Skeletal muscle satellite cell (primary cell): ENCODE results near the gene DGCR6L.
"Not testable (repeated sequence)": the region's sequence is repeated elsewhere in the genome, so short reads cannot be mapped to it uniquely, and the experiment has no call there.

Source experiments
- H3K27me3 ChIP-seq: 2 replicates; pipeline ENCODE4 v1.7.0; 2013; ENCODE audit warnings: low read length; ENCODE audit not compliant: control insufficient read depth, insufficient read depth
- H3K36me3 ChIP-seq: 2 replicates; pipeline ENCODE4 v1.7.0; 2013; ENCODE audit warnings: mild to moderate bottlenecking, control low read depth, low read length; ENCODE audit not compliant: insufficient read depth
- H3K4me1 ChIP-seq: 2 replicates; pipeline ENCODE4 v1.7.0; 2013; ENCODE audit warnings: low read length; ENCODE audit not compliant: control insufficient read depth, insufficient read depth
- H3K4me2 ChIP-seq: 2 replicates; pipeline ENCODE4 v1.7.0; 2013; ENCODE audit warnings: mild to moderate bottlenecking, low read length
- H3K4me3 ChIP-seq: 2 replicates; pipeline ENCODE4 v1.7.0; 2013; ENCODE audit warnings: low read length
- H3K9ac ChIP-seq: 2 replicates; pipeline ENCODE4 v1.7.0; 2013; ENCODE audit warnings: mild to moderate bottlenecking, low read depth, low read length, moderate library complexity
- H3K9me3 ChIP-seq: replicated peaks from 2 replicates; pipeline ENCODE4 v1.7.0; 2013; ENCODE audit warnings: mild to moderate bottlenecking, control low read depth, low read length

Gene DGCR6L

DNA sequence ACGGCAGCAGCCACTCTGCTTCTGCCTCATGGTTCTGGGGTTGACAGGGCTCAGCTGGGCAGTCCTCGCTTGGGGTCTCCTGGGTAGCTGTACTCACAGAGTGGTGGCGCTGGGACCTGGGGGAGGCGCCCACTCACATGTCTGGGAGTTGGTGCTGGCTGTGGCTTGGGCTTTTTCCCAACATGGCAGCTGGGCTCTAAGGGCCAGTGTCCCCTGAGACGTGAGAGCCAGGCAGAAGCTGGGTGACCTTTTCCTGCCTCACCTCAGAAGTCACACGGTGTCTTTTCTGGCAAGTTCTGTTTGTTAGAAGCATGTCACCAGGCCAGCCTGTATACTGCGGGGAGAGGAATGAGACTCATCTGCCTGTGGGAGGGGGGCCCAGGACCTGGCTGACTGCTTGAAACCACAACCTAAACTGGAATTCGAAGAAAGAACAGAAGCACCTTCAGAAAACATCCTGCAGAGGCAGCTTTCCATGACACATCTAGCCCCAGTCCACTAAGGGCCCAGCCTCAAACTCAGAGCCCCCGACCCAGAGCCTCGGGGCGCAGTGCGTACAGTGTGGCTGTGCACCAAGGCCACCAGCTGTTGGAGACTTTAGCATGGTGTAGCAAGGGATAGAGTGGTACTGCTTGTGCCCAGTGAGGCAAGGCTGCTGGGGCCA, 14.5 kb downstream of the DGCR6L start:
- not testable (repeated sequence) for H3K4me1 ChIP-seq, H3K9ac ChIP-seq, H3K4me3 ChIP-seq, H3K4me2 ChIP-seq, H3K9me3 ChIP-seq, H3K36me3 ChIP-seq
- H3K27me3 ChIP-seq, result peaks cover 14% of the 10 kb centered on the region

DNA sequence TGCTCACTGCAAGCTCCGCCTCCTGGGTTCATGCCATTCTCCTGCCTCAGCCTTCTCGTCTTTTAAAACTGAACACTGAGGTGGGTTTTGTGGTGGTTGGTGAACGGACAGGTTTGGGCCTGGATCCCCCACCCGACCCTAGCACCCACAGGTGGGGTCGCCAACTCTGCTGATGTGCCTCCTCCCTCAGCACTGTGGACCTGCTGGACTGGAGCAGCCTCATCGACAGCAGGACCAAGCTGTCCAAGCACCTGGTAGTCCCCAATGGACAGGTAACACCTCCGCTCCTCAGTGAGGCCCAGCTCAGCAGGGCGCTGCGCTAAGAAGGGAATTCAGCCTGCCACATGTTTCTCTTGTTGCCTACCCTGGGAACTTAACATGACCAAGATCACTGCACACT, 15.2 kb downstream of the DGCR6L start:
- H3K9ac ChIP-seq, result no peak overlapping the region
- peaks cover 19% of the 10 kb centered on the region for H3K27me3 ChIP-seq
- H3K9me3 ChIP-seq, result no peaks in the 10 kb centered on the region
- H3K4me1 ChIP-seq, result no peaks in the 10 kb centered on the region
- H3K4me3 ChIP-seq, result no peak overlapping the region
- no peak overlapping the region for H3K4me2 ChIP-seq
- no peaks in the 10 kb centered on the region for H3K36me3 ChIP-seq

DNA sequence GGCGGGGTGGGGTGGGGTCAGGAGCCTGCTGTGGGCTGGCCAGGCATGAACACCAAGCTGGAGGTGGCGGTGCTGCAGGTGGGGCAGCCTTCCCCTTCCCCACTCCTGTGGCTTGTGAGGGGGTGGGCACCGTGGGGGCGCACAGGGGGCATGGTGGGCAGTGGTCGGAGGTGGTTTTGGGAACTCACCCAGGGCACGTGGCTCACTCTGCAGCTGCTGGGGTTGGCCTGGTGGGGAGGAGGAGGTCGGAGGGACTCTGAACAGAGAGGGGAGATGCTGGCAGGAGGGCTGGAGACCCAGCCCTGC, 16.7 kb downstream of the DGCR6L start:
- H3K27me3 ChIP-seq, result peaks cover 25% of the 10 kb centered on the region
- not testable (repeated sequence) for H3K4me1 ChIP-seq, H3K4me2 ChIP-seq, H3K9ac ChIP-seq, H3K9me3 ChIP-seq, H3K4me3 ChIP-seq, H3K36me3 ChIP-seq

DNA sequence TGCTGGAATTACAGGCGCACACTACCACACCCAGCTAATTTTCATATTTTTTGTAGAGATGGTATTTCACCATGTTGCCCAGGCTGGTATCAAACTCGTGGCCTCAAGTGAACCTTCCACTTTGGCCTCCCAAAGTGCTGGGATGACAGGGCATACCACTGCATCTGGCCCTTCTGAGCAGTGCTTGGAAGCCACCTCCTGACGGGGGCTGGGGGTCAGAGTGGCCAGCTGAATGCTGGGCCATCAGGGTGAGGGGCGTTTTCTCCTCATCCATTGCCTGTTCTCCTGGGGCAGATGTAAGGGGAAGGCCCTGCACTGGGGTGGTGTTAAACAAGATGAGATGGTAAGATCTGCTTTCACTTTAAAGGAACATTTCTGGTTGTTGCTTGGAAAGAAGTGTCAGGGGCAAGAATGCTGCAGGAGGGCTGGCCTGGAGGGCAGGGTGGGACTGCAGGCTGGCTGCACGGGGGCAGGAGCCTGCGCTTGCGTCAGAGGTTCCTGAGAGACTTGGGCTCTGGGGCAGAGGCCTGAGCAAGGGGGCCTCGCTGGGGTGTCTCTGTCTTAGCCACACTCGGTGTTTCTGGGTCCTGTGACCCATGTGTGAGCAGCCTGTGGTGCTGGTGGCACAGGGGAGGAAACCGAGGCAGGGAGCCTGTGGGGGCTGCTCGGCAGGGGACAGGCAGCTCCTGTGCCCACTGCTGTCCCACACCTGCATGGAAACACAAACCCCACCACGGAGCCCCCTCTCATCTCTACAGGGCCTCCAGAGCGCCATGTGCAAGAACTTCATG, 17.2 kb downstream of the DGCR6L start:
- no peak overlapping the region for H3K4me2 ChIP-seq
- peaks cover 30% of the 10 kb centered on the region for H3K27me3 ChIP-seq
- H3K4me1 ChIP-seq, result no peaks in the 10 kb centered on the region
- no peaks in the 10 kb centered on the region for H3K36me3 ChIP-seq
- no peaks in the 10 kb centered on the region for H3K9me3 ChIP-seq
- H3K9ac ChIP-seq, result no peak overlapping the region
- no peak overlapping the region for H3K4me3 ChIP-seq

DNA sequence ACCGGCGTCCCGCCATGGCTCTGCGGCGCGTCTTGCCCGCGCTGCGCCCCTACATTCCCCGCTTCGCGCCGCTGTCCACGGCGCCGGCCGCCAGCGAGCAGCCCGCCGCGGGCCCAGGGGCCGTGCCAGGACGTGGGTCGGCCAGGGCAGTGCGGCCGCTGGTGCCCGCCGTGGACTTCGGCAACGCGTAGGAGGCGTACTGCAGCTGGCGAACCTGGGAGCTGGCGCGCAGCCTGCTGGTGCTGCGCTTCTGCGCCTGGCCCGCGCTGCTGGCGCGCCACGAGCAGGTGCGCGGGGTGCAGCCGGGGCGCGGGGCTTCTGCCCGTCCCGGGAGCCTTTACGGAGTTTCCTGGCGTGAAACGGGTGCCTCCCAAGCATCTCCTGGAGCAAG, 20.1 kb downstream of the DGCR6L start:
- Histone ChIP-seq H3K4me2 (peak overlapping the region; percentile 95), H3K36me3 (no peaks in the 10 kb centered on the region), H3K9ac (no peak overlapping the region), H3K9me3 (no peaks in the 10 kb centered on the region), H3K4me1 (no peaks in the 10 kb centered on the region), H3K4me3 (peak overlapping the region; percentile 66), H3K27me3 (peaks cover 55% of the 10 kb centered on the region)

DNA sequence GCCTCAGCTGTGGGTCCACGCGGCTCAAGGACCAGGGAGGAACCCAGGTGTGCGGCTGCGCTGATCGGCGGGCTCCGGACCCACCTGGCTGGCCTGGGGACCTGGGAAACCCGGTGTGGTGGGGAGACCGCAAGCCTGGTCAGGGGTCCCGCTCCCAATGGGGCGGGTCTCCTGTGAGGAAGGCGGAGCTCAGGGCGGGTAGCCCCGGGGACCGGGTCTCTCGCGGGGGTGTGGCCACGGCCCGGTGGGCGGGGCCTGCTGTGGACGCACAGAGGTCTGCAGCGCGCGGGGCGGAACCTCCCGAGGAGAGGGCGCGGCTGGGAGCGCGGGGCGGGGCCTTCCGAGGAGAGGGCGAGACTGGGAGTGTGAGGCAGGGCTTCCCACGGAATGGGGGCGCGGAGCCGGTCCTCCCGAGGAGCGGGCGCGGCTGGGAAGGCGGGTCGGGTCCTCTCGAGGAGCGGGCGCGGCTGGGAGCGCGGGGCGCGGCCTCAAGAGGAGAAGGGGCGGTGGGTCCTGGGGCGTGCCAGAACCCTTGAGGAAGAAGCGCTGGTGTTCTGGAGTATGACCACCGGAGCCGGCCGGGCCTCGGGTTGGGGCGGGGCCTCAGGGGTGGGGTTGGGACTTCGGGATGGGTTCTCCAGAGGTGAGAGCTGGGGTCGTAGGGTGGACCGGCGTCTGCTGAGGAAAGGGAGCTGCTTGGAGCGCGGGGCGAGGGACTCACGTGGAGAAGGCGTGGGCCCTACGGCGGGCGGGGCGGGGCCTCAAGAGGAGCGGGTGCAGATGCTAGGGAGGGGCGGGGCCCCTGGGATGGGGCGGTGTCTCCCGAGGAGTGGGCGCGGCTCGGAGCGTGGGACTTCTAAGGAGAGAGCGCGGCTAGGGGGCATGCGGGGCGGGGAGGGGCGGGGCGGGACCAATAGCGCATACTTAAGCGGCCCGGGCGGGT, 20.8 kb downstream of the DGCR6L start:
- H3K4me2 ChIP-seq, result peak overlapping the region; percentile 95
- no peaks in the 10 kb centered on the region for H3K9me3 ChIP-seq
- H3K9ac ChIP-seq, result no peak overlapping the region
- no peaks in the 10 kb centered on the region for H3K36me3 ChIP-seq
- peaks cover 55% of the 10 kb centered on the region for H3K27me3 ChIP-seq
- H3K4me3 ChIP-seq, result peak overlapping the region; percentile 66
- H3K4me1 ChIP-seq, result no peaks in the 10 kb centered on the region

DNA sequence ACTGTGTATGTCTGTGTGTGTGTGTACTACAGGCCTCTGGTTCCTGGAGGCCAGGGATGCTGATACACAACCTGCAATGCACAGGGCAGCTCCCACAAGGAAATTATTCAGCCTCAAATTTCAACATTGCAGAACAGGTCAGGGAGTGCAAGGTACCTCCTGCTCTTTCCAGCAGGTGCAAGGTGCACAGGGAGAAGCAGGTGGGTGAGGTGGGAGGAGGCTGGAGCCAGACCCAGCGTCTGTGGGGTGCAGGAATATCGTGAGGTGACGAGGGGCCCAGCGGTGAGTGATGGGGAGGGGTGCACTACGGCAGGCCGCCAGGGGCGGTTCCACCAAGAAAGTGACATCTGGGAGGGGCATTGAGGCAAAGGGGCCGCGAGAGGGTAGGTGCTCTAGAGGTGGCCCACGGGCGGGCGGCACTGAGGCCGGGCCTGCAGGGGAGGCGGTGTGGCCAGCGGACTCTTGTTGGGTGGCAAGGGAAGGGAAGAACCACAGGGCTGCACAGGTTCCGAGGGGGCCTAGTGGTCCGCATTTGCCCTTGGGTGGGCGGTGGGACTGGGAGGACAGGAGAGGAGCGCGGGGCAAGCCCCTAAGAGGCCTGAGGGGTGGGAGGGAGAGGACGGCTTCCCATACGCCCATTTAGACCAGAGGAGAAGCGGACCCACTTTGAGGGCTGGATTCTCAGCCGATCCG, 21.6 kb downstream of the DGCR6L start:
- H3K36me3 ChIP-seq, result no peaks in the 10 kb centered on the region
- H3K4me1 ChIP-seq, result no peaks in the 10 kb centered on the region
- H3K4me3 ChIP-seq, result no peak overlapping the region
- H3K4me2 ChIP-seq, result no peak overlapping the region
- no peaks in the 10 kb centered on the region for H3K9me3 ChIP-seq
- no peak overlapping the region for H3K9ac ChIP-seq
- peaks cover 55% of the 10 kb centered on the region for H3K27me3 ChIP-seq

DNA sequence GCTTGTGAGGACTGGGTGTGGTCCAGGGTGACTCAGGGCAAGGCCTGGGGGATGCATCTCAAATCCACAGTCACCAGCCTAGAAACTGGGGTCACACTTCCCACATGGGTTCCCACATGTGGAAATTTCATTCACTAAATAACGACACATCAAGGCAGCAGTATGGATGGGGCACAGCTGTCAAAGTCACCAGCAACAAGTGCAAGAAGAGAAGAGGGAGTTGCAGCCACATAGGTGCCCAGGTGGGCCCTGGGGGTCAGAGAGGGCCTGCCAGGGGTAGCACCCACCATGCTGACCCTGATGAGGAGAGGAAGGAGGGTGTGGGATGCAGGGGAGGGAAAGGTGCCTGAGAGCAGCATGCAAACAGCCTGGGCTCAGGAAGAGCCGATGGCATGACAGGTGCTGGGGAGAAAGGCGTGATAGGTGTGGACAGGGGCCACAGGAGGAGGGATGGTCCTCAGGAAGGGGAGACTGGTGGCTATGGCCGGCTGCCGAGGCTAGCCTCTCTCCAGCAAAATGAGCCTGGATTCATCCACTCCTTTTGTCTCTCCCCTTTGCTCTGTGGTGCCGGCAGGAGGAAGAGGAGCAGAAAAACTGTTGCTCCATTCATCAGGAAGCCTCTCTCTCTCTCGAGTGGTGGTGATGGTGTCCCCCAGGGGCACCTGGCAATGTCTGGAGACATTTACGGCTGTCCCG, 22.3 kb downstream of the DGCR6L start:
- Histone ChIP-seq H3K4me2 (no peak overlapping the region), H3K27me3 (peaks cover 62% of the 10 kb centered on the region)

DNA sequence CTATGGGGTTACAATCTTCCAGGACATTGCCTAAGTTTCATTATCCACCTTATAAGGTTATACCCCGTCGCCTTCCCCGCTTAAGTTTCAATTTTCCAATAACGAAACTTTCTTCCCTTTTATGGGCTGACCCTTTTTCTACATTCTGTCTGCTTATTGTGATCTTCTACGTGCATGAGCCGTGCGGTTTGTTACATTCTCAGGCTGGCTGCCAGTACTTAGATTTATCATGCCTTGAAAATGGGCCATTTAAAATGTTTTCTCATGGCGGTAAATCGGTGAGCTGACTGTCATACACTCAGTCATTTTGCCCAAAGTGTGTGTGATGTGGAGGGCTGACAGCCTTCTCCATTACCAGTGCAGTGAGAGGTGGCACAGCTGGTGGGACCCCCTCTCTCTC, 23.3 kb downstream of the DGCR6L start:
- Histone ChIP-seq H3K36me3 (no peaks in the 10 kb centered on the region), H3K27me3 (peaks cover 65% of the 10 kb centered on the region)

More for the DNA sequence above, 22.3 kb downstream of the DGCR6L start:
- H3K4me3 ChIP-seq, result no peak overlapping the region
- H3K9ac ChIP-seq, result no peak overlapping the region
- H3K36me3 ChIP-seq, result no peaks in the 10 kb centered on the region
- no peaks in the 10 kb centered on the region for H3K9me3 ChIP-seq
- H3K4me1 ChIP-seq, result no peaks in the 10 kb centered on the region

DNA sequence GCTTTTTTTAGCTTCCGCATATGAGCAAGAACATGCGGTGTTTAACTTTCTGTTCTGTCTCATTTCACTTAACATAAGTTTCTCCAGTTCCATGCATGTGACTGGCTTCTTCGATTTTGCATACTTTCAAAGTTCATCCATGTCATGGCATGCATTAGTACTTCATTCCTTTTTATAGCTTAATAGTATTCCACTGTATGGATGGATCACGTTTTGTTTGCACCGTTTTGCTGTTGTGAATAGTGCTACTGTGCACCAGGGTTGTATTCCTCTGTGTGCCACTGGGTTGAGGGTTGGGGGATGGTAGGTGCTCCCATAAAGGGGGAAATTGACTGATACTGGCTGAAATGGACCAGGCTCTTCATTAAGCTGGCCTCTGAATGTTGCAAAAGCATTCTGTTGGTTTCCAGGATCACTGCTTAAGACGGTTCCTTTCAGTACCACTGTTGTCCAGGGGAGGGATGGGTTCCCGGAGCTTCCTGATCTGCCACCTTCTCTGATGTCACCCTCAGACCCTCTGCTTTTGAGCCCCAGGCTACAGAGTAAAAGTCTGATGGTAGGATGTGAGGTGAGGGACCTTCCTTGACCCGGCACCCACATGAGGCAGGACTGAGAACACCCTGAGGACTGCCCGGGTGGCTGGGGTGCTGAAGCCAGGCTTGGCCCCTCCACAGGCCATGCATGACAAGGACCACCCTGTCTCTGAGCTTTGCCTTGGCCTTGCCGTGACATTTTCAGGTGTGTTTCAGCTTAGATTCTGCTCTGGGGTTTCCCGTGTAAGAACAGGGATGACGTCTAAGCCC, 24.4 kb downstream of the DGCR6L start:
- Histone ChIP-seq H3K27me3 (peaks cover 69% of the 10 kb centered on the region), H3K9ac (no peak overlapping the region), H3K9me3 (no peaks in the 10 kb centered on the region), H3K4me3 (no peak overlapping the region), H3K4me2 (no peak overlapping the region), H3K4me1 (no peaks in the 10 kb centered on the region), H3K36me3 (no peaks in the 10 kb centered on the region)

More for the DNA sequence above, 23.3 kb downstream of the DGCR6L start:
- H3K9ac ChIP-seq, result no peak overlapping the region
- H3K4me2 ChIP-seq, result no peak overlapping the region
- H3K9me3 ChIP-seq, result no peaks in the 10 kb centered on the region
- H3K4me1 ChIP-seq, result no peaks in the 10 kb centered on the region
- no peak overlapping the region for H3K4me3 ChIP-seq
